Endothelial cell of umbilical vein (primary cell): ENCODE measurements around the gene YWHAH.

Experiments used
- EZH2 ChIP-seq: IDR thresholded peaks from 2 replicates; pipeline ENCODE4 v1.6.1; 2012; ENCODE audit warnings: borderline replicate concordance, low read depth, mild to moderate bottlenecking, moderate library complexity, low read length, inconsistent platforms; ENCODE audit not compliant: severe bottlenecking
- FOS ChIP-seq: IDR thresholded peaks from 2 replicates; pipeline ENCODE4 v1.6.1; 2011; ENCODE audit warnings: mild to moderate bottlenecking, low read length, moderate library complexity, borderline replicate concordance; ENCODE audit not compliant: insufficient read depth
- MYC ChIP-seq: IDR thresholded peaks from one replicate; pipeline ENCODE4 v1.6.1; 2011; ENCODE audit warnings: mild to moderate bottlenecking, low read depth, low read length
- POLR2A ChIP-seq: IDR thresholded peaks from 2 replicates; pipeline ENCODE4 v1.6.1; 2012; ENCODE audit warnings: low read depth, mild to moderate bottlenecking, control low read depth, low read length
- TF ChIP-seq, protein P1 (sequence below), 2 donors: IDR thresholded peaks; 1 replicate in 1 of 2; 2 replicates in 1 of 2; pipeline ENCODE4 v1.5.1; 2011; ENCODE audit warnings: low read length in 2 of 2, mild to moderate bottlenecking in 2 of 2, moderate library complexity in 2 of 2, control low read depth in 1 of 2, inconsistent platforms in 1 of 2, low read depth in 1 of 2; ENCODE audit not compliant: insufficient read depth in 1 of 2; ENCODE audit errors: extremely low read depth in 1 of 2

DNA sequence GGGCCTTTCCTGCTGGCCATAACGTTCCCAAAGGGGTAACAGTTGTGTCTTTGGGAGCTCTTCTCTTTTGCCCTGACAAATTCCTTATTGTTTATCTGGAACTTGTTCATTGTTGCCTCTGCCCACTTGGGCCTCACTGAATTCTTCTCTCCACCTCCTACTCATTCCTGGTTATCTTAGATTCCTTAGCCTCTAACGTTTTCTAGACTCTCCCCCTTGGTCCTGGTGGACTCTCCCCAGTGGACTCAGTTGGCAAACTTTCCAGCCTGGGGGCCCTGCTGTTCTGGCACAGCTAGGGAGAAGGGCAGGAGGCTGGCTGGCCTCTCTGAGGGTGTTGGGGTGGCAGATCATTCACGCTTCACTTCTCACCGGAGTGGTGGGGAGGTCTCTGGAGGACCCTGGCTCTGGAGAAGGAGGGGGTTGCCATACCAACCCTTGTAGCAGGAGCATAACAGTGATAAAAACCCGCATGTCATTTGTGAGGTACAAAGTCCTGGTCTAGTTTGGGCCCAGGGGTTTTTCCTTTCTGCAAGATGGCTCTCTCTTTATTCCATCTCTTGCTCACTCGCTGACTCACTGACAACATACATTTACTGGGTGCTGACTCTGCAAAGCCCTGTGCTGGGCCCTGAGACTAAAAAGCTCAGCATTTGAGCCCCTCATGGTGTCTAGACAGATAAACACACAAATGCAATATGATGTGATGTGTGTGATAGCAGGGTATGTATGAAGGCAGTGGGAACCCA is 39.7 kb downstream of the YWHAH start:
- TF ChIP-seq, protein P1, sequence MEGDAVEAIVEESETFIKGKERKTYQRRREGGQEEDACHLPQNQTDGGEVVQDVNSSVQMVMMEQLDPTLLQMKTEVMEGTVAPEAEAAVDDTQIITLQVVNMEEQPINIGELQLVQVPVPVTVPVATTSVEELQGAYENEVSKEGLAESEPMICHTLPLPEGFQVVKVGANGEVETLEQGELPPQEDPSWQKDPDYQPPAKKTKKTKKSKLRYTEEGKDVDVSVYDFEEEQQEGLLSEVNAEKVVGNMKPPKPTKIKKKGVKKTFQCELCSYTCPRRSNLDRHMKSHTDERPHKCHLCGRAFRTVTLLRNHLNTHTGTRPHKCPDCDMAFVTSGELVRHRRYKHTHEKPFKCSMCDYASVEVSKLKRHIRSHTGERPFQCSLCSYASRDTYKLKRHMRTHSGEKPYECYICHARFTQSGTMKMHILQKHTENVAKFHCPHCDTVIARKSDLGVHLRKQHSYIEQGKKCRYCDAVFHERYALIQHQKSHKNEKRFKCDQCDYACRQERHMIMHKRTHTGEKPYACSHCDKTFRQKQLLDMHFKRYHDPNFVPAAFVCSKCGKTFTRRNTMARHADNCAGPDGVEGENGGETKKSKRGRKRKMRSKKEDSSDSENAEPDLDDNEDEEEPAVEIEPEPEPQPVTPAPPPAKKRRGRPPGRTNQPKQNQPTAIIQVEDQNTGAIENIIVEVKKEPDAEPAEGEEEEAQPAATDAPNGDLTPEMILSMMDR (IDR thresholded peaks at IDR 0.05; ENCODE audit: extremely low read depth in 1 of 2, insufficient read depth in 1 of 2, low read depth in 1 of 2, low read length in 2 of 2) = no peak
- no peak for TF ChIP-seq MYC
- TF ChIP-seq POLR2A = no peak
- TF ChIP-seq EZH2 = no peak
- no peak for TF ChIP-seq FOS
